MM.1S (cell line): Measurements from ENCODE around the gene SLPI.

Source experiments
- DNase-seq: peaks from one replicate; pipeline ENCODE4 v3.0.0-alpha.2; 2015
- H2AFZ ChIP-seq: fragments of 300-600 bp; sonication (generic); 2 replicates; pipeline ENCODE4 v1.6.0; 2016; ENCODE audit warnings: antibody characterized with exemption, low read length
- H3F3A ChIP-seq: fragments of 300-600 bp; sonication (generic); 2 replicates; pipeline ENCODE4 v1.6.1; 2016; ENCODE audit warnings: mild to moderate bottlenecking, antibody characterized with exemption, low read length, moderate library complexity, mixed read lengths; ENCODE audit not compliant: insufficient read depth
- H3K27ac ChIP-seq: fragments of 300-600 bp; sonication (generic); 2 replicates; pipeline ENCODE4 v1.5.1; 2016; ENCODE audit warnings: mild to moderate bottlenecking, low read length
- H3K27me3 ChIP-seq: fragments of 300-600 bp; sonication (generic); replicated peaks from 2 replicates; pipeline ENCODE4 v1.6.0; 2016; ENCODE audit warnings: low read length; ENCODE audit not compliant: insufficient read depth
- H3K36me3 ChIP-seq: fragments of 300-600 bp; sonication (generic); replicated peaks from 2 replicates; pipeline ENCODE4 v1.6.1; 2016; ENCODE audit warnings: mild to moderate bottlenecking, low read length, mixed read lengths; ENCODE audit not compliant: insufficient read depth
- H3K4me1 ChIP-seq: fragments of 300-600 bp; sonication (generic); 2 replicates; pipeline ENCODE4 v1.6.1; 2016; ENCODE audit warnings: low read length, mixed read lengths
- H3K4me2 ChIP-seq: fragments of 300-600 bp; sonication (generic); 2 replicates; pipeline ENCODE4 v1.6.0; 2016; ENCODE audit warnings: low read depth, low read length
- H3K4me3 ChIP-seq: fragments of 300-600 bp; sonication (generic); 2 replicates; pipeline ENCODE4 v1.5.1; 2016; ENCODE audit warnings: low read length, mixed read lengths
- H3K79me2 ChIP-seq: fragments of 300-600 bp; sonication (generic); 2 replicates; pipeline ENCODE4 v1.6.1; 2016; ENCODE audit warnings: mixed run types, low read length, mixed read lengths
- H3K9ac ChIP-seq: fragments of 300-600 bp; sonication (generic); 2 replicates; pipeline ENCODE4 v1.6.1; 2016; ENCODE audit warnings: low read length, mixed read lengths
- H3K9me2 ChIP-seq: fragments of 300-600 bp; sonication (generic); replicated peaks from 2 replicates; pipeline ENCODE4 v1.6.1; 2016; ENCODE audit warnings: mild to moderate bottlenecking, low read length, mixed read lengths; ENCODE audit not compliant: insufficient read depth
- H3K9me3 ChIP-seq: fragments of 300-600 bp; sonication (generic); replicated peaks from 2 replicates; pipeline ENCODE4 v1.6.1; 2016; ENCODE audit warnings: mild to moderate bottlenecking, low read length, mixed read lengths; ENCODE audit not compliant: insufficient read depth
- H4K20me1 ChIP-seq: fragments of 300-600 bp; sonication (generic); 2 replicates; pipeline ENCODE4 v1.6.1; 2016; ENCODE audit warnings: mild to moderate bottlenecking, low read length, moderate library complexity, mixed read lengths; ENCODE audit not compliant: insufficient read depth
- EZH2 ChIP-seq: fragments of 300-600 bp; sonication (generic); optimal IDR thresholded peaks from 2 replicates; pipeline ENCODE3; 2017; ENCODE audit warnings: low read depth, mild to moderate bottlenecking, antibody characterized with exemption, low read length, mixed read lengths
- EZH2phosphoT487 ChIP-seq: fragments of 300-600 bp; sonication (generic); IDR thresholded peaks from 2 replicates; pipeline ENCODE4 v1.6.1; 2018; ENCODE audit warnings: antibody characterized with exemption, low read length
- TF ChIP-seq, protein P1 (sequence below): fragments of 300-600 bp; sonication (generic); IDR thresholded peaks from 2 replicates; pipeline ENCODE4 v1.5.1; 2016; ENCODE audit warnings: antibody characterized with exemption, low read length, mixed read lengths

Gene SLPI

DNA sequence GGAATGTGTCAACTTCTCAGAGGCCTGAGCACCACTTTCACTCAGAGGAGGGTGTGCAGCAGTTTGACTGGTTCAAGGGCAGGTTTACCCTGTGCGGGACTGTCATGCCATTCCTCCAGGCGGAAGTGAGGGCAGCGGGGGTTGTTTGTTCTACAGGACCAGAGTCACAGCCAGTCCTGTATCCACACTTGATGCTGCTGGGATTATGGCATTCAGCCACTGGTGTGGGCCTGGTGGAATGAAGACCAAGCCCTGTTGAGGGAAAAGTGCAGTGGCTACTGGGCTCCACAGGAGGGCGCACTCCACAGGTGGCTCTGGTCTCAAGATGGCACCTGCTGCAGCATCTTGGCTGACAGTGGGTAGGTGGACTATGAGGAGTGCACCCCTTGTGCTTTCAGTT lies 18.4 kb downstream of the SLPI start:
- Histone ChIP-seq H3K4me2 (no peak overlapping the region), H4K20me1 (no peaks in the 10 kb centered on the region), H3K4me1 (no peaks in the 10 kb centered on the region), H3K27me3 (no peaks in the 10 kb centered on the region), H3K27ac (no peak overlapping the region), H3K9me3 (no peaks in the 10 kb centered on the region), H2AFZ (no peak overlapping the region), H3K4me3 (no peak overlapping the region), H3K9me2 (no peaks in the 10 kb centered on the region), H3K79me2 (no peaks in the 10 kb centered on the region), H3K9ac (no peak overlapping the region), H3F3A (no peaks in the 10 kb centered on the region), H3K36me3 (no peaks in the 10 kb centered on the region)
- DNase-seq: no peak
- TF ChIP-seq, protein P1, sequence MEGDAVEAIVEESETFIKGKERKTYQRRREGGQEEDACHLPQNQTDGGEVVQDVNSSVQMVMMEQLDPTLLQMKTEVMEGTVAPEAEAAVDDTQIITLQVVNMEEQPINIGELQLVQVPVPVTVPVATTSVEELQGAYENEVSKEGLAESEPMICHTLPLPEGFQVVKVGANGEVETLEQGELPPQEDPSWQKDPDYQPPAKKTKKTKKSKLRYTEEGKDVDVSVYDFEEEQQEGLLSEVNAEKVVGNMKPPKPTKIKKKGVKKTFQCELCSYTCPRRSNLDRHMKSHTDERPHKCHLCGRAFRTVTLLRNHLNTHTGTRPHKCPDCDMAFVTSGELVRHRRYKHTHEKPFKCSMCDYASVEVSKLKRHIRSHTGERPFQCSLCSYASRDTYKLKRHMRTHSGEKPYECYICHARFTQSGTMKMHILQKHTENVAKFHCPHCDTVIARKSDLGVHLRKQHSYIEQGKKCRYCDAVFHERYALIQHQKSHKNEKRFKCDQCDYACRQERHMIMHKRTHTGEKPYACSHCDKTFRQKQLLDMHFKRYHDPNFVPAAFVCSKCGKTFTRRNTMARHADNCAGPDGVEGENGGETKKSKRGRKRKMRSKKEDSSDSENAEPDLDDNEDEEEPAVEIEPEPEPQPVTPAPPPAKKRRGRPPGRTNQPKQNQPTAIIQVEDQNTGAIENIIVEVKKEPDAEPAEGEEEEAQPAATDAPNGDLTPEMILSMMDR: peak; percentile 40
- TF ChIP-seq EZH2phosphoT487: no peak
- no peak for TF ChIP-seq EZH2

DNA sequence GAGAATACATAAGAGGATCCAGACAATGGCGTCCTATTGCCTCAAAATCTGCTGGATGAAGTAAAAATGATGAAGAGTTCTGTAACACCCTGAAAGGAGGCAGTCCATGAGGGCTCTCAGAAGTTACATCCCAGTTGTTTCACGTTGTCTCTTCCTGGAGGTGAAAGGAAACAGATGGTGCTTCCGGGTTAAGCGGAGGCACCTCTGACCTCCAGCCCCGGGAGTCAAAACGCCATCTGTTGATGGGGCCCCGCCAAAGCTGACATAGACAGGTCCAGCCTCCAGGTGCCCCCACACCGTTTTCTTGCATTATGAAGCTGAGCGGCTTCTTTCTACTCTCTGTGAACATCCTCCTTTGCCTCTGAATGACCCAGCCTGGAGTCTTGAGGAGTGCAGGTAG lies 23.7 kb downstream of the SLPI start:
- no peaks in the 10 kb centered on the region for H3K4me1 ChIP-seq
- H3F3A ChIP-seq: no peaks in the 10 kb centered on the region
- H3K9ac ChIP-seq: no peak overlapping the region
- no peak overlapping the region for H3K4me2 ChIP-seq
- no peaks in the 10 kb centered on the region for H3K36me3 ChIP-seq
- H3K9me3 ChIP-seq: no peaks in the 10 kb centered on the region
- H3K79me2 ChIP-seq: no peaks in the 10 kb centered on the region
- H2AFZ ChIP-seq: no peak overlapping the region
- TF ChIP-seq, protein P1: no peak
- TF ChIP-seq EZH2phosphoT487 (no peak), EZH2 (no peak)
- no peaks in the 10 kb centered on the region for H4K20me1 ChIP-seq
- H3K4me3 ChIP-seq: no peak overlapping the region
- no peak overlapping the region for H3K27ac ChIP-seq
- H3K9me2 ChIP-seq: no peaks in the 10 kb centered on the region
- no peaks in the 10 kb centered on the region for H3K27me3 ChIP-seq
- DNase-seq: no peak

DNA sequence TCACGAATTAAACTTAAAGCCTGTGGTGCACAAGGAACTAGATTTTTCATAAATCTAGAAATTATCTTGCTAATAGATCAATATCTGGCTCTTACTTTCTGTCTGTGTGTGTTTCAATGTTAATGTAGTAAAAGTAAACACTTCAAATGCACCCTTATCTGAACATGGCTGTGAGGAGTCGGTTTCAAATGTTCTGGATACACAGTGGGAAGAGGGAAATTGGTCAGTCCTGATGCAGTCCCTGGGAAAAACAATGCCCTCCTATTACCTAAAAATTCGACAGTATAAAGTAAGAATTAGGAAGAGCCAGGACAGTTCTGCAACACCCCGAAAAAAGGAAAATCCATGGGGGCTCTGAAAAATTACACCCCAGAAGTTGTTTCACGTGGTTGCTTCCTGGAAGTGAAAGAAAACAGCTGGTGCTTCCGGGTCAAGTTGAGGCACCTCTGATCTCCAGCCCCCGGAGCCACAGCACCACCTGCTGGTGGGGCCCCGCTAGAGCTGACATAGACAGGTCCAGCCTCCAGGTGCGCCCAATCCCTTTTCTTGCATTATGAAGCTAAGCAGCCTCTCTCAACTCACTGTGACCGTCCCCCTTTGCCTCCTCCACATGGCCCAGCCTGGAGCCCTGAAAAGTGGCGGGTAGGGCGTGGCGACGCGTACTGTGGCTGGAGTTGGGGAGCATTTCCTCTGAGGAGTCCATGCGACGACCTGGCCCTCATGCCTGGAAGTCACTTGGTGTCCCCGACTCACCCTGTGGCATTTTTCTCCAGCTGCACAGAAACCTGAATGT lies 24.9 kb downstream of the SLPI start:
- H3F3A ChIP-seq: no peaks in the 10 kb centered on the region
- no peak overlapping the region for H3K4me3 ChIP-seq
- no peaks in the 10 kb centered on the region for H4K20me1 ChIP-seq
- DNase-seq: peak; percentile 46
- TF ChIP-seq, protein P1: peak; percentile 65
- TF ChIP-seq EZH2: no peak
- peak overlapping the region; percentile 66 for H2AFZ ChIP-seq
- no peak overlapping the region for H3K27ac ChIP-seq
- no peaks in the 10 kb centered on the region for H3K79me2 ChIP-seq
- H3K9ac ChIP-seq: no peak overlapping the region
- no peaks in the 10 kb centered on the region for H3K9me2 ChIP-seq
- H3K4me1 ChIP-seq: no peaks in the 10 kb centered on the region
- no peaks in the 10 kb centered on the region for H3K36me3 ChIP-seq
- no peaks in the 10 kb centered on the region for H3K27me3 ChIP-seq
- H3K9me3 ChIP-seq: no peaks in the 10 kb centered on the region
- H3K4me2 ChIP-seq: peak overlapping the region; percentile 26; the same call in 1 of the 2 replicates
